K562 (cell line): ENCODE results near the gene ACTL6A. TPM values are rescaled to one million over a fixed set of nuclear protein-coding genes. Genes with fewer than 3 reads are reported as not detected.

ENCODE experiments used
- ATF7 ChIP-seq: fragments of 450-650 bp; IDR thresholded peaks from 2 replicates; pipeline ENCODE4 v1.7.1; 2014; ENCODE audit warnings: mild to moderate bottlenecking, moderate library complexity
- BMI1 ChIP-seq: fragments of 150-350 bp; IDR thresholded peaks from 2 replicates; pipeline ENCODE4 v1.6.1; 2014; ENCODE audit warnings: low read length
- CTBP1 ChIP-seq: fragments of 450-650 bp; IDR thresholded peaks from 2 replicates; pipeline ENCODE4 v1.6.1; 2016; ENCODE audit warnings: borderline replicate concordance
- ELF2 ChIP-seq: fragments of 250-450 bp; sonication (Bioruptor Pico); IDR thresholded peaks from 2 replicates; pipeline ENCODE4 v1.5.0; 2021; ENCODE audit warnings: mild to moderate bottlenecking
- EP300 ChIP-seq: IDR thresholded peaks from 2 replicates; pipeline ENCODE4 v1.6.1; 2012; ENCODE audit warnings: low read length, improper control_type of control experiment
- HNRNPH1 ChIP-seq: fragments of 200-400 bp; formaldehyde crosslinking; optimal IDR thresholded peaks from 2 replicates; pipeline ENCODE3; 2017; ENCODE audit warnings: low read depth, mild to moderate bottlenecking, low read length, moderate library complexity
- PHF21A ChIP-seq: fragments of 450-650 bp; IDR thresholded peaks from 2 replicates; pipeline ENCODE4 v1.6.1; 2017; ENCODE audit warnings: low read depth, borderline replicate concordance
- SREBF1 ChIP-seq: fragments of 150-350 bp; IDR thresholded peaks from 2 replicates; pipeline ENCODE4 v1.6.1; 2014; ENCODE audit warnings: antibody characterized with exemption, low read depth, low read length, borderline replicate concordance
- TAF7 ChIP-seq: fragments of 450-650 bp; IDR thresholded peaks from 2 replicates; pipeline ENCODE4 v1.6.1; 2016; ENCODE audit warnings: missing genetic modification characterization, missing compliant biosample characterization
- ZKSCAN3 ChIP-seq: fragments of 250-450 bp; sonication (Bioruptor Pico); IDR thresholded peaks from 2 replicates; pipeline ENCODE4 v1.4.0; 2020
- ZNF324 ChIP-seq: fragments of 250-450 bp; sonication (Bioruptor Pico); IDR thresholded peaks from 2 replicates; pipeline ENCODE4 v1.4.0; 2020; ENCODE audit warnings: mild to moderate bottlenecking
- ZNF764 ChIP-seq: fragments of 250-450 bp; sonication (Bioruptor Pico); IDR thresholded peaks from 2 replicates; pipeline ENCODE4 v1.4.0; 2020; ENCODE audit warnings: low read depth, mild to moderate bottlenecking, moderate library complexity
- polyA plus RNA-seq, 8 experiments: library from polyadenylated mRNA; depleted of rRNA in 4 of 8; stranded (reverse) in 5 of 8; unstranded in 3 of 8; fragments of >200 nt; fragmentation: Nextera tagmentation in 2 of 8; fragmentation: Illumina TruSeq in 1 of 8; extraction: Ambion mirVana in 2 of 8; extraction: Trizol in 1 of 8; gene quantifications; 2 replicates each; pipeline versions ENCODE4 v1.2.1 to v1.2.3, GENCODE V29; 2011 to 2014; ENCODE audit warnings: inconsistent platforms in 1 of 8, missing spikeins in 1 of 8
- total RNA-seq, 7 experiments: library from RNA; depleted of rRNA in 6 of 7; stranded (reverse); fragments of >200 nt in 6 of 7; fragmentation: Illumina TruSeq in 2 of 7; extraction: Trizol in 2 of 7; gene quantifications; 2 replicates each; pipeline versions ENCODE4 v1.2.1 to v1.2.3, GENCODE V29; 2011 to 2021; ENCODE audit warnings: low replicate concordance in 1 of 7
- TF ChIP-seq, protein P1 (sequence below): fragments of 250-450 bp; sonication (Bioruptor Pico); IDR thresholded peaks from 2 replicates; pipeline ENCODE4 v1.5.0; 2021
- TF ChIP-seq, protein P2 (sequence below): sonication (generic); formaldehyde crosslinking; IDR thresholded peaks from 2 replicates; pipeline ENCODE4 v1.8.1; 2022; ENCODE audit warnings: missing genetic modification reagents
- TF ChIP-seq, protein P3 (sequence below): fragments of 250-450 bp; sonication (Bioruptor Pico); IDR thresholded peaks from 2 replicates; pipeline ENCODE4 v1.5.1; 2021; ENCODE audit warnings: mild to moderate bottlenecking
- TF ChIP-seq, protein P4 (sequence below): IDR thresholded peaks from 3 replicates; pipeline ENCODE4 v1.6.1; 2011; ENCODE audit warnings: borderline replicate concordance, mild to moderate bottlenecking; ENCODE audit not compliant: insufficient read length, insufficient read depth
- TF ChIP-seq, protein P5 (sequence below): fragments of 250-450 bp; sonication (Bioruptor Pico); IDR thresholded peaks from 2 replicates; pipeline ENCODE4 v1.4.0; 2020; ENCODE audit warnings: mild to moderate bottlenecking, moderate library complexity, borderline replicate concordance
- TF ChIP-seq, protein P6 (sequence below), 3 experiments: IDR thresholded peaks in 2 of 3; conservative IDR thresholded peaks in 1 of 3; 2 replicates each; pipeline ENCODE4 v1.5.1; 2011 to 2012; ENCODE audit warnings: low read length in 3 of 3, mild to moderate bottlenecking in 3 of 3, control low read depth in 2 of 3, improper control_type of control experiment in 1 of 3, inconsistent platforms in 1 of 3, low read depth in 1 of 3, mixed read lengths in 1 of 3, moderate library complexity in 1 of 3; ENCODE audit not compliant: insufficient read depth in 2 of 3

ACTL6A gene
- total and polyA plus RNA-seq, 9 of the 15 experiments (the other 6 are each of a cell fraction or from before 2014, with no cell fraction given) = 107 to 243 (median 157) TPM

DNA sequence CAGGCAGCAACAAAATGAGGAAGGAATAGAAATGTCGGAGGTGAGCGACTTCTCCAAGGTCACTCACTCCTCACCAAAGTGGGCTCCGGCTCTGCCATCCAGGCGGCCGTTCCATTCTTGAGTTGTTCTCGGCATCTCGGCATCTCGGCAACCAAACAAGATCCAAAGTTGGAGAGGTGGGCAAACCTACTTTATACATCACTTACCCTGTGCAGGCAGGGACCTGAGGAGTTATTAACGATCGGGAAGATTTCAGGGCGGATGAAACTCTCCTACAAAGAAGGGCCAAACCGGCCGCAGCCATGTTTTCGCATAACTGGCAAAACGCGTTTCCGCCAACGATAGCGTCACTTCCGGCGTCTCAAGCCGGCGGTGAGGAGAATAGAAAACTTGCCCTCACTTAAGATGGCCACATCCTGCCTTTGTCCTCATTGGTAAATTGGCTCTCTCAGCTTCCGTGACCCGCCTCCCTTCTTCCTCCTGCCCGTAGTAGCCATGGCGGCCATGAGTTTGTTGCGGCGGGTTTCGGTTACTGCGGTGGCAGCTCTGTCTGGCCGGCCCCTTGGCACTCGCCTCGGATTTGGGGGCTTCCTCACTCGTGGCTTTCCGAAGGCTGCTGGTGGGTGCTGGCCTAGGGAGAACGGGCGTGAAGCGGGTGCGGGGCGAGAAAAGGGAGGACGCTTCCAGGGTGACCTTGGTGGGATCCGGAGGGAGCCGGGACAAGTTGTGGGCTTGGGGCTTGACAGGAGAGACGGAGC is 41.8 kb downstream of the ACTL6A start, which contains the start of the genes MRPL47 and NDUFB5 (continued):
- TF ChIP-seq ATF7 = peak; percentile 84
- peak; percentile 86 for TF ChIP-seq TAF7 (tag)
- no peak for TF ChIP-seq ZKSCAN3 (CRISPR knock-in tag)
- TF ChIP-seq, protein P1, sequence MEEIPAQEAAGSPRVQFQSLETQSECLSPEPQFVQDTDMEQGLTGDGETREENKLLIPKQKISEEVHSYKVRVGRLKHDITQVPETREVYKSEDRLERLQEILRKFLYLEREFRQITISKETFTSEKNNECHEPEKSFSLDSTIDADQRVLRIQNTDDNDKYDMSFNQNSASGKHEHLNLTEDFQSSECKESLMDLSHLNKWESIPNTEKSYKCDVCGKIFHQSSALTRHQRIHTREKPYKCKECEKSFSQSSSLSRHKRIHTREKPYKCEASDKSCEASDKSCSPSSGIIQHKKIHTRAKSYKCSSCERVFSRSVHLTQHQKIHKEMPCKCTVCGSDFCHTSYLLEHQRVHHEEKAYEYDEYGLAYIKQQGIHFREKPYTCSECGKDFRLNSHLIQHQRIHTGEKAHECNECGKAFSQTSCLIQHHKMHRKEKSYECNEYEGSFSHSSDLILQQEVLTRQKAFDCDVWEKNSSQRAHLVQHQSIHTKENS = no peak
- TF ChIP-seq, protein P2, sequence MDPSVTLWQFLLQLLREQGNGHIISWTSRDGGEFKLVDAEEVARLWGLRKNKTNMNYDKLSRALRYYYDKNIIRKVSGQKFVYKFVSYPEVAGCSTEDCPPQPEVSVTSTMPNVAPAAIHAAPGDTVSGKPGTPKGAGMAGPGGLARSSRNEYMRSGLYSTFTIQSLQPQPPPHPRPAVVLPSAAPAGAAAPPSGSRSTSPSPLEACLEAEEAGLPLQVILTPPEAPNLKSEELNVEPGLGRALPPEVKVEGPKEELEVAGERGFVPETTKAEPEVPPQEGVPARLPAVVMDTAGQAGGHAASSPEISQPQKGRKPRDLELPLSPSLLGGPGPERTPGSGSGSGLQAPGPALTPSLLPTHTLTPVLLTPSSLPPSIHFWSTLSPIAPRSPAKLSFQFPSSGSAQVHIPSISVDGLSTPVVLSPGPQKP (CRISPR knock-in tag) = no peak
- no peak for TF ChIP-seq ELF2 (CRISPR knock-in tag)
- TF ChIP-seq ZNF764 (CRISPR knock-in tag) = no peak
- TF ChIP-seq, protein P3, sequence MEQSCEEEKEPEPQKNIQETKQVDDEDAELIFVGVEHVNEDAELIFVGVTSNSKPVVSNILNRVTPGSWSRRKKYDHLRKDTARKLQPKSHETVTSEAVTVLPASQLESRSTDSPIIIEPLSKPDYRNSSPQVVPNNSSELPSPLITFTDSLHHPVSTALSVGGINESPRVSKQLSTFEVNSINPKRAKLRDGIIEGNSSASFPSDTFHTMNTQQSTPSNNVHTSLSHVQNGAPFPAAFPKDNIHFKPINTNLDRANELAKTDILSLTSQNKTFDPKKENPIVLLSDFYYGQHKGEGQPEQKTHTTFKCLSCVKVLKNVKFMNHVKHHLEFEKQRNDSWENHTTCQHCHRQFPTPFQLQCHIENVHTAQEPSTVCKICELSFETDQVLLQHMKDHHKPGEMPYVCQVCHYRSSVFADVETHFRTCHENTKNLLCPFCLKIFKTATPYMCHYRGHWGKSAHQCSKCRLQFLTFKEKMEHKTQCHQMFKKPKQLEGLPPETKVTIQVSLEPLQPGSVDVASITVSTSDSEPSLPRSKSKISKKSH = no peak
- 0 out of 2 replicates have a peak, but pooled peaks have one; percentile 29 for TF ChIP-seq SREBF1
- TF ChIP-seq PHF21A = no peak
- TF ChIP-seq, protein P4, sequence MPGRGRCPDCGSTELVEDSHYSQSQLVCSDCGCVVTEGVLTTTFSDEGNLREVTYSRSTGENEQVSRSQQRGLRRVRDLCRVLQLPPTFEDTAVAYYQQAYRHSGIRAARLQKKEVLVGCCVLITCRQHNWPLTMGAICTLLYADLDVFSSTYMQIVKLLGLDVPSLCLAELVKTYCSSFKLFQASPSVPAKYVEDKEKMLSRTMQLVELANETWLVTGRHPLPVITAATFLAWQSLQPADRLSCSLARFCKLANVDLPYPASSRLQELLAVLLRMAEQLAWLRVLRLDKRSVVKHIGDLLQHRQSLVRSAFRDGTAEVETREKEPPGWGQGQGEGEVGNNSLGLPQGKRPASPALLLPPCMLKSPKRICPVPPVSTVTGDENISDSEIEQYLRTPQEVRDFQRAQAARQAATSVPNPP = no peak
- TF ChIP-seq, protein P5, sequence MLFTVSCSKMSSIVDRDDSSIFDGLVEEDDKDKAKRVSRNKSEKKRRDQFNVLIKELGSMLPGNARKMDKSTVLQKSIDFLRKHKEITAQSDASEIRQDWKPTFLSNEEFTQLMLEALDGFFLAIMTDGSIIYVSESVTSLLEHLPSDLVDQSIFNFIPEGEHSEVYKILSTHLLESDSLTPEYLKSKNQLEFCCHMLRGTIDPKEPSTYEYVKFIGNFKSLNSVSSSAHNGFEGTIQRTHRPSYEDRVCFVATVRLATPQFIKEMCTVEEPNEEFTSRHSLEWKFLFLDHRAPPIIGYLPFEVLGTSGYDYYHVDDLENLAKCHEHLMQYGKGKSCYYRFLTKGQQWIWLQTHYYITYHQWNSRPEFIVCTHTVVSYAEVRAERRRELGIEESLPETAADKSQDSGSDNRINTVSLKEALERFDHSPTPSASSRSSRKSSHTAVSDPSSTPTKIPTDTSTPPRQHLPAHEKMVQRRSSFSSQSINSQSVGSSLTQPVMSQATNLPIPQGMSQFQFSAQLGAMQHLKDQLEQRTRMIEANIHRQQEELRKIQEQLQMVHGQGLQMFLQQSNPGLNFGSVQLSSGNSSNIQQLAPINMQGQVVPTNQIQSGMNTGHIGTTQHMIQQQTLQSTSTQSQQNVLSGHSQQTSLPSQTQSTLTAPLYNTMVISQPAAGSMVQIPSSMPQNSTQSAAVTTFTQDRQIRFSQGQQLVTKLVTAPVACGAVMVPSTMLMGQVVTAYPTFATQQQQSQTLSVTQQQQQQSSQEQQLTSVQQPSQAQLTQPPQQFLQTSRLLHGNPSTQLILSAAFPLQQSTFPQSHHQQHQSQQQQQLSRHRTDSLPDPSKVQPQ (CRISPR knock-in tag) = no peak
- peak; percentile 20; the same call in 1 of the 2 replicates for TF ChIP-seq CTBP1
- no peak for TF ChIP-seq BMI1
- TF ChIP-seq EP300 = peak; percentile 35; the same call in 1 of the 2 replicates
- TF ChIP-seq, protein P6, sequence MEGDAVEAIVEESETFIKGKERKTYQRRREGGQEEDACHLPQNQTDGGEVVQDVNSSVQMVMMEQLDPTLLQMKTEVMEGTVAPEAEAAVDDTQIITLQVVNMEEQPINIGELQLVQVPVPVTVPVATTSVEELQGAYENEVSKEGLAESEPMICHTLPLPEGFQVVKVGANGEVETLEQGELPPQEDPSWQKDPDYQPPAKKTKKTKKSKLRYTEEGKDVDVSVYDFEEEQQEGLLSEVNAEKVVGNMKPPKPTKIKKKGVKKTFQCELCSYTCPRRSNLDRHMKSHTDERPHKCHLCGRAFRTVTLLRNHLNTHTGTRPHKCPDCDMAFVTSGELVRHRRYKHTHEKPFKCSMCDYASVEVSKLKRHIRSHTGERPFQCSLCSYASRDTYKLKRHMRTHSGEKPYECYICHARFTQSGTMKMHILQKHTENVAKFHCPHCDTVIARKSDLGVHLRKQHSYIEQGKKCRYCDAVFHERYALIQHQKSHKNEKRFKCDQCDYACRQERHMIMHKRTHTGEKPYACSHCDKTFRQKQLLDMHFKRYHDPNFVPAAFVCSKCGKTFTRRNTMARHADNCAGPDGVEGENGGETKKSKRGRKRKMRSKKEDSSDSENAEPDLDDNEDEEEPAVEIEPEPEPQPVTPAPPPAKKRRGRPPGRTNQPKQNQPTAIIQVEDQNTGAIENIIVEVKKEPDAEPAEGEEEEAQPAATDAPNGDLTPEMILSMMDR (IDR thresholded peaks at IDR 0.05 in 2 of 3, conservative IDR thresholded peaks at IDR 0.05 in 1 of 3; ENCODE audit: insufficient read depth in 2 of 3, low read depth in 1 of 3, low read length in 3 of 3) = 0 out of 6 replicates have a peak, but pooled peaks of 1 of the 3 experiments have one; percentile 2
- no peak for TF ChIP-seq HNRNPH1
- no peak for TF ChIP-seq ZNF324
